ENCODE measurements around the gene EML5.

Gene EML5

GRCh38 chr14:88698651-88699050, 94.1 kb downstream of the EML5 start:
- TF ChIP-seq EZH2phosphoT487 (IDR thresholded peaks at IDR 0.05; ENCODE audit: low read depth) (no peak), CTCF (IDR thresholded peaks at IDR 0.05; ENCODE audit: low read depth, low read length) (no peak)
- H3K36me3 ChIP-seq (replicated peaks; ENCODE audit: low read depth, low read length) = no peaks in the 10 kb centered on the region
- no peak overlapping the region for H3K4me3 ChIP-seq (ENCODE audit: low read length)
- H3K9me3 ChIP-seq (ENCODE audit: insufficient read depth, low read length) = no peaks in the 10 kb centered on the region
- H3K27me3 ChIP-seq (ENCODE audit: low read depth, low read length) = no peaks in the 10 kb centered on the region
- H3K9ac ChIP-seq (ENCODE audit: low read length) = no peak overlapping the region
- no peak overlapping the region for H3K27ac ChIP-seq (ENCODE audit: low read length)
- no peaks in the 10 kb centered on the region for H3K79me2 ChIP-seq (ENCODE audit: low read length)
- H2AFZ ChIP-seq (ENCODE audit: low read depth, low read length) = no peak overlapping the region
- no peaks in the 10 kb centered on the region for H3K4me1 ChIP-seq (ENCODE audit: low read length)
- H4K20me1 ChIP-seq (ENCODE audit: insufficient read depth, low read length) = no peaks in the 10 kb centered on the region
- no peak overlapping the region for H3K4me2 ChIP-seq (ENCODE audit: low read length)

- Histone ChIP-seq H3K27ac (ENCODE audit: low read length) (no peak overlapping the region), H3K9me3 (ENCODE audit: insufficient read depth, low read length) (no peaks in the 10 kb centered on the region), H3K4me2 (ENCODE audit: low read length) (no peak overlapping the region), H4K20me1 (ENCODE audit: insufficient read depth, low read length) (no peaks in the 10 kb centered on the region), H3K36me3 (replicated peaks; ENCODE audit: low read depth, low read length) (no peaks in the 10 kb centered on the region), H3K4me1 (ENCODE audit: low read length) (no peaks in the 10 kb centered on the region), H2AFZ (ENCODE audit: low read depth, low read length) (no peak overlapping the region), H3K4me3 (ENCODE audit: low read length) (no peak overlapping the region), H3K27me3 (ENCODE audit: low read depth, low read length) (no peaks in the 10 kb centered on the region), H3K79me2 (ENCODE audit: low read length) (no peaks in the 10 kb centered on the region), H3K9ac (ENCODE audit: low read length) (no peak overlapping the region)
- TF ChIP-seq EZH2phosphoT487 (IDR thresholded peaks at IDR 0.05; ENCODE audit: low read depth) (no peak), CTCF (IDR thresholded peaks at IDR 0.05; ENCODE audit: low read depth, low read length) (no peak)
Measured at GRCh38 chr14:88695870-88696269, 96.9 kb downstream of the EML5 start.

- no peaks in the 10 kb centered on the region for H3K9me3 ChIP-seq (ENCODE audit: insufficient read depth, low read length)
- H2AFZ ChIP-seq (ENCODE audit: low read depth, low read length) = no peak overlapping the region
- H3K4me3 ChIP-seq (ENCODE audit: low read length) = no peak overlapping the region
- no peaks in the 10 kb centered on the region for H3K4me1 ChIP-seq (ENCODE audit: low read length)
- TF ChIP-seq EZH2phosphoT487 (IDR thresholded peaks at IDR 0.05; ENCODE audit: low read depth) (no peak), CTCF (IDR thresholded peaks at IDR 0.05; ENCODE audit: low read depth, low read length) (no peak)
- H3K4me2 ChIP-seq (ENCODE audit: low read length) = no peak overlapping the region
- H3K79me2 ChIP-seq (ENCODE audit: low read length) = no peaks in the 10 kb centered on the region
- no peaks in the 10 kb centered on the region for H3K27me3 ChIP-seq (ENCODE audit: low read depth, low read length)
- no peak overlapping the region for H3K9ac ChIP-seq (ENCODE audit: low read length)
- H3K36me3 ChIP-seq (replicated peaks; ENCODE audit: low read depth, low read length) = no peaks in the 10 kb centered on the region
- H3K27ac ChIP-seq (ENCODE audit: low read length) = no peak overlapping the region
- H4K20me1 ChIP-seq (ENCODE audit: insufficient read depth, low read length) = no peaks in the 10 kb centered on the region
Measured at GRCh38 chr14:88688386-88688785, 104.4 kb downstream of the EML5 start.

GRCh38 chr14:88683119-88683518, 109.6 kb downstream of the EML5 start:
- H3K9ac ChIP-seq (ENCODE audit: low read length) = no peak overlapping the region
- H4K20me1 ChIP-seq (ENCODE audit: insufficient read depth, low read length) = no peaks in the 10 kb centered on the region
- no peak overlapping the region for H3K27ac ChIP-seq (ENCODE audit: low read length)
- H3K4me1 ChIP-seq (ENCODE audit: low read length) = no peaks in the 10 kb centered on the region
- TF ChIP-seq CTCF (IDR thresholded peaks at IDR 0.05; ENCODE audit: low read depth, low read length) = no peak
- TF ChIP-seq EZH2phosphoT487 (IDR thresholded peaks at IDR 0.05; ENCODE audit: low read depth) = no peak
- no peaks in the 10 kb centered on the region for H3K27me3 ChIP-seq (ENCODE audit: low read depth, low read length)
- H2AFZ ChIP-seq (ENCODE audit: low read depth, low read length) = no peak overlapping the region
- no peak overlapping the region for H3K4me3 ChIP-seq (ENCODE audit: low read length)
- H3K9me3 ChIP-seq (ENCODE audit: insufficient read depth, low read length) = no peaks in the 10 kb centered on the region
- H3K4me2 ChIP-seq (ENCODE audit: low read length) = no peak overlapping the region
- H3K36me3 ChIP-seq (replicated peaks; ENCODE audit: low read depth, low read length) = no peaks in the 10 kb centered on the region
- no peaks in the 10 kb centered on the region for H3K79me2 ChIP-seq (ENCODE audit: low read length)

Data from OCI-LY3 (cell line).